A549 (cell line): Measurements from ENCODE around the gene UPK3A. TPM values are rescaled to one million over a fixed set of nuclear protein-coding genes. Genes with fewer than 3 reads are reported as not detected.

ENCODE experiments used
- ATAC-seq, 2 experiments: fragments of 200-7000 bp in 1 of 2; fragments of >200 bp in 1 of 2; cut with Nextera tagmentation in 1 of 2; cut with Tn5 transposase in 1 of 2; 3 replicates each; pipeline versions ENCODE4 v1.8.0 to v1.9.1; 2018 to 2020; ENCODE audit warnings: mild to moderate bottlenecking in 1 of 2, moderate library complexity in 1 of 2
- CTCF ChIA-PET: fragments of 300-600 bp; sonication (Branson Sonifier 250); formaldehyde crosslinking; extraction: SDS; loops from one replicate; lab custom pipeline; 2021; ENCODE audit warnings: antibody characterized with exemption, inconsistent platforms; lab: Yijun Ruan, JAX
- POLR2A ChIA-PET: fragments of 350-600 bp; formaldehyde crosslinking; extraction: SDS; loops from one replicate; lab custom pipeline; 2021; ENCODE audit warnings: antibody characterized with exemption, inconsistent platforms; lab: Yijun Ruan, JAX
- DNase-seq, 2 experiments: peaks; one replicate each; pipeline versions ENCODE4 v3.0.0 to v3.0.0-alpha.2; 2011 to 2016; ENCODE audit warnings: low read depth in 1 of 2, low spot score in 1 of 2
- FAIRE-seq: peaks from 2 replicates; lab custom pipeline; 2011; peaks lifted over from hg19 to GRCh38; lab: Jason Lieb, UNC
- H3K27ac ChIP-seq, 2 experiments: fragments of >200 bp; sonication (Bioruptor Twin); formaldehyde crosslinking; 3 replicates each; pipeline ENCODE4 v1.5.1; 2016 to 2017
- H3K4me1 ChIP-seq: fragments of >200 bp; sonication (Bioruptor Twin); formaldehyde crosslinking; 3 replicates; pipeline ENCODE4 v1.6.1; 2016
- H3K4me2 ChIP-seq: fragments of >200 bp; sonication (Bioruptor Twin); formaldehyde crosslinking; 3 replicates; pipeline ENCODE4 v1.6.1; 2016
- H3K4me3 ChIP-seq: fragments of >200 bp; sonication (Bioruptor Twin); formaldehyde crosslinking; 3 replicates; pipeline ENCODE4 v1.5.1; 2016
- H3K9me3 ChIP-seq: fragments of >200 bp; sonication (Bioruptor Twin); formaldehyde crosslinking; 3 replicates; pipeline ENCODE4 v1.6.1; 2016
- BHLHE40 ChIP-seq: IDR thresholded peaks from 2 replicates; pipeline ENCODE4 v1.6.1; 2012; ENCODE audit warnings: low read depth, low read length, inconsistent platforms
- CBX8 ChIP-seq: fragments of 200-600 bp; sonication (generic); IDR thresholded peaks from 2 replicates; pipeline ENCODE4 v1.6.1; 2016
- EHF ChIP-seq: fragments of 250-450 bp; sonication (Bioruptor Pico); IDR thresholded peaks from 2 replicates; pipeline ENCODE4 v1.5.0; 2020; ENCODE audit warnings: mild to moderate bottlenecking
- EP300 ChIP-seq, 2 experiments: fragments of >200 bp; sonication (Bioruptor Twin); formaldehyde crosslinking; IDR thresholded peaks; 2 replicates in 1 of 2; 3 replicates in 1 of 2; pipeline ENCODE4 v1.6.1; 2016 to 2017
- FOSB ChIP-seq: fragments of 250-450 bp; sonication (Bioruptor Pico); IDR thresholded peaks from 2 replicates; pipeline ENCODE4 v1.5.0; 2020; ENCODE audit warnings: mild to moderate bottlenecking, moderate library complexity
- FOSL2 ChIP-seq, 2 experiments: fragments of 450-650 bp in 1 of 2; fragments of >200 bp in 1 of 2; sonication (Bioruptor Twin) in 1 of 2; formaldehyde crosslinking; IDR thresholded peaks; 2 replicates each; pipeline versions ENCODE4 v1.5.0 to v1.6.1; 2016 to 2020; ENCODE audit warnings: mild to moderate bottlenecking in 1 of 2, moderate library complexity in 1 of 2
- HDAC2 ChIP-seq: fragments of 200-600 bp; sonication (generic); IDR thresholded peaks from 2 replicates; pipeline ENCODE4 v1.6.1; 2016
- HOXB5 ChIP-seq: fragments of 250-450 bp; sonication (Bioruptor Pico); IDR thresholded peaks from 2 replicates; pipeline ENCODE4 v1.5.0; 2020; ENCODE audit warnings: mild to moderate bottlenecking, moderate library complexity
- JUN ChIP-seq, 2 experiments: fragments of >200 bp; sonication (Bioruptor Twin); formaldehyde crosslinking; IDR thresholded peaks; 2 replicates in 1 of 2; 3 replicates in 1 of 2; pipeline ENCODE4 v1.6.1; 2016 to 2017
- KDM1A ChIP-seq: fragments of 200-600 bp; sonication (generic); IDR thresholded peaks from 2 replicates; pipeline ENCODE4 v1.6.1; 2016; ENCODE audit warnings: low read depth, mild to moderate bottlenecking
- KDM5A ChIP-seq: fragments of 200-600 bp; sonication (generic); IDR thresholded peaks from 2 replicates; pipeline ENCODE4 v1.6.1; 2016; ENCODE audit warnings: antibody characterized with exemption, mild to moderate bottlenecking
- MAFK ChIP-seq: fragments of 450-650 bp; IDR thresholded peaks from 2 replicates; pipeline ENCODE4 v1.6.1; 2014; ENCODE audit not compliant: partially characterized antibody
- MAX ChIP-seq: IDR thresholded peaks from 2 replicates; pipeline ENCODE4 v1.6.1; 2012
- MAZ ChIP-seq: fragments of 150-350 bp; IDR thresholded peaks from 2 replicates; pipeline ENCODE4 v1.6.1; 2014; ENCODE audit warnings: antibody characterized with exemption, low read depth, low read length, borderline replicate concordance
- NFE2L2 ChIP-seq: fragments of 150-350 bp; conservative IDR thresholded peaks from 2 replicates; pipeline ENCODE4 v1.6.1; 2014; ENCODE audit warnings: low read length
- NPAS2 ChIP-seq: fragments of 250-450 bp; sonication (Bioruptor Pico); IDR thresholded peaks from 2 replicates; pipeline ENCODE4 v1.8.0; 2022; ENCODE audit warnings: mild to moderate bottlenecking, moderate library complexity, borderline replicate concordance
- PHF8 ChIP-seq: fragments of 200-600 bp; sonication (generic); IDR thresholded peaks from 2 replicates; pipeline ENCODE4 v1.6.1; 2016; ENCODE audit warnings: low read depth, mild to moderate bottlenecking, antibody characterized with exemption, moderate library complexity, borderline replicate concordance
- POLR2A ChIP-seq: IDR thresholded peaks from 2 replicates; pipeline ENCODE4 v1.6.1; 2012; ENCODE audit warnings: mild to moderate bottlenecking, low read length
- RAD21 ChIP-seq, 2 experiments: fragments of >200 bp in 1 of 2; sonication (Bioruptor Twin) in 1 of 2; formaldehyde crosslinking in 1 of 2; IDR thresholded peaks in 1 of 2; conservative IDR thresholded peaks in 1 of 2; 2 replicates in 1 of 2; 3 replicates in 1 of 2; pipeline ENCODE4 v1.6.1; 2012 to 2018; ENCODE audit warnings: inconsistent platforms in 1 of 2
- SMC3 ChIP-seq: fragments of >200 bp; sonication (Bioruptor Twin); formaldehyde crosslinking; IDR thresholded peaks from 3 replicates; pipeline ENCODE4 v1.6.1; 2018; ENCODE audit warnings: inconsistent platforms
- ZFP36 ChIP-seq: fragments of 450-650 bp; IDR thresholded peaks from 2 replicates; pipeline ENCODE4 v1.6.1; 2014; ENCODE audit warnings: borderline replicate concordance; ENCODE audit not compliant: partially characterized antibody
- ZSCAN20 ChIP-seq: fragments of 250-450 bp; sonication (Bioruptor Pico); IDR thresholded peaks from 2 replicates; pipeline ENCODE4 v1.8.0; 2022; ENCODE audit warnings: mild to moderate bottlenecking, moderate library complexity
- WGBS: methylation state at CpG from one replicate; pipeline ENCODE4 v1.1.6; 2017; ENCODE audit errors: missing lambda C conversion rate; 5-methylcytosine and 5-hydroxymethylcytosine counted together
- polyA plus RNA-seq, 4 experiments: library from polyadenylated mRNA; depleted of rRNA in 3 of 4; stranded (reverse); fragments of >200 nt; fragmentation: RNase III in 1 of 4; extraction: RNeasy Plus Mini Kit Qiagen cat#74134 plus additional on column Dnase treatment in 1 of 4; gene quantifications; 2 replicates in 3 of 4; 3 replicates in 1 of 4; pipeline ENCODE4 v1.2.3, GENCODE V29; 2011 to 2017
- TF ChIP-seq, protein P1 (sequence below): fragments of 150-350 bp; IDR thresholded peaks from 2 replicates; pipeline ENCODE4 v1.6.1; 2014; ENCODE audit warnings: low read depth, mild to moderate bottlenecking, low read length
- TF ChIP-seq, protein P2 (sequence below): IDR thresholded peaks from 2 replicates; pipeline ENCODE4 v1.6.1; 2012
- TF ChIP-seq, protein P3 (sequence below): fragments of >200 bp; sonication (Bioruptor Twin); formaldehyde crosslinking; IDR thresholded peaks from 2 replicates; pipeline ENCODE4 v1.6.1; 2016
- TF ChIP-seq, protein P4 (sequence below): fragments of >200 bp; sonication (Bioruptor Twin); formaldehyde crosslinking; IDR thresholded peaks from 3 replicates; pipeline ENCODE4 v1.6.1; 2016
- TF ChIP-seq, protein P5 (sequence below): fragments of 250-450 bp; sonication (Bioruptor Pico); IDR thresholded peaks from 2 replicates; pipeline ENCODE4 v1.5.0; 2020; ENCODE audit warnings: low read depth, mild to moderate bottlenecking, moderate library complexity
- TF ChIP-seq, protein P6 (sequence below): fragments of >200 bp; sonication (Bioruptor Twin); formaldehyde crosslinking; IDR thresholded peaks from 3 replicates; pipeline ENCODE4 v1.5.1; 2016

The UPK3A gene
- polyA plus RNA-seq, 2 of the 4 experiments (the other 2 are of a cell fraction) = not detected

GRCh38 chr22:45268167-45268957 lies 16.4 kb upstream of the UPK3A start (continued):
- TF ChIP-seq FOSB (no peak), BHLHE40 (no peak)
- TF ChIP-seq, protein P1, sequence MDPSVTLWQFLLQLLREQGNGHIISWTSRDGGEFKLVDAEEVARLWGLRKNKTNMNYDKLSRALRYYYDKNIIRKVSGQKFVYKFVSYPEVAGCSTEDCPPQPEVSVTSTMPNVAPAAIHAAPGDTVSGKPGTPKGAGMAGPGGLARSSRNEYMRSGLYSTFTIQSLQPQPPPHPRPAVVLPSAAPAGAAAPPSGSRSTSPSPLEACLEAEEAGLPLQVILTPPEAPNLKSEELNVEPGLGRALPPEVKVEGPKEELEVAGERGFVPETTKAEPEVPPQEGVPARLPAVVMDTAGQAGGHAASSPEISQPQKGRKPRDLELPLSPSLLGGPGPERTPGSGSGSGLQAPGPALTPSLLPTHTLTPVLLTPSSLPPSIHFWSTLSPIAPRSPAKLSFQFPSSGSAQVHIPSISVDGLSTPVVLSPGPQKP = no peak

DNA sequence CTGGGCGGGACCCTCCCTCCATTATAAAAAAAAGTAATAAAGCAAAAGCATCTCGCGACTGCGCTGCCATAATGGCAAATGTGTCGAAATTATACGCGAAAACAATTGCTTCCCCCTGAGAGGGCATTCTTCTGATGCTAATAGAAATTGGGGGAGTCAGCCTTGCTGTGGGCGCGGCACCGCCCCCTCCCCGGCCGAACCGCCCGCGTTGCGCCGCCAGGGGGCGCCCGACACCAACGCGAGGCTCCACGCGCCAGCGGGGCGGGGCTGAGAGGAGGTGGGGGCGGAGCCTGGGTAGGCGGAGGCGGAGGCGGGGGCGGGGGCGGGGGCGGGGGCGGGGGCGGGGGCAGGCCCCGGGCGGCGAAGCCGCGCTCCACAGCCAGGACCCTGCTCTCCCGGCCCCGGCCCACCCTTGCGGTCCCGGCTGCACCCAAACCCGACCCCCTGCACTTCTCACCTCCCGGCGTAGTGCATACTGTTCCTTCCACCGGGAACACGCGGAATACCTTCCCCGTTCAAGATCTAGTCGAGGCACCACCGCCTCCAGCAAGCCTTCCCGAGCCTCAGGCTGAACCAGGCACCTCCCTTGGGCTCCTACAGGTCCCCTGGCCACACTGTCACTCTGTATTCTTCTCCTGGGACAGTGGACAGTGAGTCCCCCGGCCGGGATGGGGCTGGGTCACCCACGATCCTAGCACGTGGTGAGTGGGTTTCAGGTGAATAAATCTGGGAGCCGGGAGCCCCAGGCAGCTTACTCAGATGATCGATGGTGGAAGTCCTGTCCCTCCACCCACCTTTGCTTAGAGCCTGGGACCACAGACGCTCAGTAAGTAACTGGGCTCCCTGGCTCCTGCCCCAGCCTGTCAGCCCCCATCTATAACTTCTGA lies 15.5 kb upstream of the UPK3A start:
- H3K4me3 ChIP-seq = peak overlapping the region; percentile 66
- POLR2A ChIA-PET = no interaction called here
- H3K4me2 ChIP-seq = peak overlapping the region; percentile 94
- CTCF ChIA-PET = interaction anchor here (0.7 to 2.1 kb wide), 14 partner anchors 9 to 285 kb away, joined by 3 to 5 read pairs (median 4); partner anchors contain the start of gene FAM118A
- no peaks in the 10 kb centered on the region for H3K9me3 ChIP-seq
- peak; percentile 38 to 68 for DNase-seq
- peak; percentile 57 to 84 for ATAC-seq
- H3K4me1 ChIP-seq = peaks cover 4% of the 10 kb centered on the region; the same call in 2 of the 3 replicates
- FAIRE-seq = no peak
- 8% methylated on average over 16 of the region's 60 CpGs for WGBS
- H3K27ac ChIP-seq = peak overlapping the region; percentile 82 to 87
- TF ChIP-seq PHF8 (no peak), RAD21 (conservative IDR thresholded peaks at IDR 0.05 in 1 of 2, IDR thresholded peaks at IDR 0.05 in 1 of 2) (peak; percentile 72 to 94), FOSB (no peak), HOXB5 (CRISPR knock-in tag) (0 out of 2 replicates have a peak, but pooled peaks have one; percentile 25), FOSL2 (IDR thresholded peaks at IDR 0.05) (no peak), FOSL2 (CRISPR knock-in tag; IDR thresholded peaks at IDR 0.05) (no peak), ZFP36 (no peak), MAX (no peak), MAZ (0 out of 2 replicates have a peak, but pooled peaks have one; percentile 18), JUN (IDR thresholded peaks at IDR 0.05) (0 out of 5 replicates have a peak, but pooled peaks of 1 of the 2 experiments have one; percentile 22), SMC3 (peak; percentile 88), CBX8 (no peak), NFE2L2 (no peak), MAFK (no peak), POLR2A (peak; percentile 31; the same call in 1 of the 2 replicates), KDM5A (no peak), EP300 (IDR thresholded peaks at IDR 0.05) (no peak), EHF (no peak), KDM1A (no peak), HDAC2 (no peak), ZSCAN20 (CRISPR knock-in tag) (no peak), NPAS2 (no peak)
- TF ChIP-seq, protein P2, sequence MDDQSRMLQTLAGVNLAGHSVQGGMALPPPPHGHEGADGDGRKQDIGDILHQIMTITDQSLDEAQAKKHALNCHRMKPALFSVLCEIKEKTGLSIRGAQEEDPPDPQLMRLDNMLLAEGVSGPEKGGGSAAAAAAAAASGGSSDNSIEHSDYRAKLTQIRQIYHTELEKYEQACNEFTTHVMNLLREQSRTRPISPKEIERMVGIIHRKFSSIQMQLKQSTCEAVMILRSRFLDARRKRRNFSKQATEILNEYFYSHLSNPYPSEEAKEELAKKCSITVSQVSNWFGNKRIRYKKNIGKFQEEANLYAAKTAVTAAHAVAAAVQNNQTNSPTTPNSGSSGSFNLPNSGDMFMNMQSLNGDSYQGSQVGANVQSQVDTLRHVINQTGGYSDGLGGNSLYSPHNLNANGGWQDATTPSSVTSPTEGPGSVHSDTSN = no peak
- TF ChIP-seq, protein P1 = no peak
- TF ChIP-seq, protein P3, sequence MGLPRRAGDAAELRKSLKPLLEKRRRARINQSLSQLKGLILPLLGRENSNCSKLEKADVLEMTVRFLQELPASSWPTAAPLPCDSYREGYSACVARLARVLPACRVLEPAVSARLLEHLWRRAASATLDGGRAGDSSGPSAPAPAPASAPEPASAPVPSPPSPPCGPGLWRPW = no peak
- TF ChIP-seq, protein P4, sequence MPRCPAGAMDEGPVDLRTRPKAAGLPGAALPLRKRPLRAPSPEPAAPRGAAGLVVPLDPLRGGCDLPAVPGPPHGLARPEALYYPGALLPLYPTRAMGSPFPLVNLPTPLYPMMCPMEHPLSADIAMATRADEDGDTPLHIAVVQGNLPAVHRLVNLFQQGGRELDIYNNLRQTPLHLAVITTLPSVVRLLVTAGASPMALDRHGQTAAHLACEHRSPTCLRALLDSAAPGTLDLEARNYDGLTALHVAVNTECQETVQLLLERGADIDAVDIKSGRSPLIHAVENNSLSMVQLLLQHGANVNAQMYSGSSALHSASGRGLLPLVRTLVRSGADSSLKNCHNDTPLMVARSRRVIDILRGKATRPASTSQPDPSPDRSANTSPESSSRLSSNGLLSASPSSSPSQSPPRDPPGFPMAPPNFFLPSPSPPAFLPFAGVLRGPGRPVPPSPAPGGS = no peak
- TF ChIP-seq, protein P5, sequence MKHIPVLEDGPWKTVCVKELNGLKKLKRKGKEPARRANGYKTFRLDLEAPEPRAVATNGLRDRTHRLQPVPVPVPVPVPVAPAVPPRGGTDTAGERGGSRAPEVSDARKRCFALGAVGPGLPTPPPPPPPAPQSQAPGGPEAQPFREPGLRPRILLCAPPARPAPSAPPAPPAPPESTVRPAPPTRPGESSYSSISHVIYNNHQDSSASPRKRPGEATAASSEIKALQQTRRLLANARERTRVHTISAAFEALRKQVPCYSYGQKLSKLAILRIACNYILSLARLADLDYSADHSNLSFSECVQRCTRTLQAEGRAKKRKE (CRISPR knock-in tag) = no peak
- TF ChIP-seq, protein P6, sequence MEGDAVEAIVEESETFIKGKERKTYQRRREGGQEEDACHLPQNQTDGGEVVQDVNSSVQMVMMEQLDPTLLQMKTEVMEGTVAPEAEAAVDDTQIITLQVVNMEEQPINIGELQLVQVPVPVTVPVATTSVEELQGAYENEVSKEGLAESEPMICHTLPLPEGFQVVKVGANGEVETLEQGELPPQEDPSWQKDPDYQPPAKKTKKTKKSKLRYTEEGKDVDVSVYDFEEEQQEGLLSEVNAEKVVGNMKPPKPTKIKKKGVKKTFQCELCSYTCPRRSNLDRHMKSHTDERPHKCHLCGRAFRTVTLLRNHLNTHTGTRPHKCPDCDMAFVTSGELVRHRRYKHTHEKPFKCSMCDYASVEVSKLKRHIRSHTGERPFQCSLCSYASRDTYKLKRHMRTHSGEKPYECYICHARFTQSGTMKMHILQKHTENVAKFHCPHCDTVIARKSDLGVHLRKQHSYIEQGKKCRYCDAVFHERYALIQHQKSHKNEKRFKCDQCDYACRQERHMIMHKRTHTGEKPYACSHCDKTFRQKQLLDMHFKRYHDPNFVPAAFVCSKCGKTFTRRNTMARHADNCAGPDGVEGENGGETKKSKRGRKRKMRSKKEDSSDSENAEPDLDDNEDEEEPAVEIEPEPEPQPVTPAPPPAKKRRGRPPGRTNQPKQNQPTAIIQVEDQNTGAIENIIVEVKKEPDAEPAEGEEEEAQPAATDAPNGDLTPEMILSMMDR = peak; percentile 85
